ENCODE data around the gene SYT12. TPM values are rescaled to one million over a fixed set of nuclear protein-coding genes. Genes with fewer than 3 reads are reported as not detected.
A peak's percentile ranks its signal among the peaks of the same experiment; 100 is the strongest.

Gene SYT12
- total and polyA plus RNA-seq, 4 donors: 0.47 to 12.1 (median 1.4) TPM

DNA sequence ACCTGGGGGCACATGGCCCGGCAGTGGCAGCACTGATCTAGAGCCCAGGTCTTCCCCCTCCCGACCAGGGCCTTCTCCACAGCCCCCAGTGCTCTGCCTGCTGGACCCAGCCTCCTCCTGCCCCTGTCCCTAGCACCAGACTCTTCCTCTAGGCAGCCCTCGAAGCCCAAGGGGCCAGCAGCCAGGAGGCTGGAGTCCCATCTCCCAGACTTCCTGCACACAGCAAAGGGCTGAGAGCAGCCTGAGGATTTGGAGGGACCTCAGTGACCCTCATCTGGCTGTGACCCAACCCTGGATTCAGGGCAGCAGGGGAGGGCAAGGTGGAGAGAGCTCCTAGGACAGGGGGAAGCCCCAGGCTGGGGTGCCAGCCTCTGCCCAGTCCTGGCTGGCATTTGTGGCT lies 36.7 kb downstream of the SYT12 start:
- Histone ChIP-seq H3K27ac (ENCODE audit: low read depth in 1 of 2, low read length in 2 of 2) (peak overlapping the region; percentile 77 to 84), H3K9me3 (ENCODE audit: control insufficient read depth in 4 of 4, low read length in 3 of 4) (no peaks in the 10 kb centered on the region), H3K27me3 (ENCODE audit: control insufficient read depth in 4 of 4, insufficient read depth in 4 of 4, low read length in 3 of 4) (no peaks in the 10 kb centered on the region), H3K4me3 (ENCODE audit: low read depth in 1 of 3, low read length in 3 of 3) (no peak overlapping the region), H3K36me3 (ENCODE audit: control insufficient read depth in 4 of 4, insufficient read depth in 3 of 4, low read depth in 1 of 4, low read length in 3 of 4) (no peaks in the 10 kb centered on the region), H3K4me1 (ENCODE audit: control insufficient read depth in 4 of 4, insufficient read depth in 4 of 4, low read length in 3 of 4) (peaks cover 15 to 48% (median 35%) of the 10 kb centered on the region in 4 donors), H3K9ac (ENCODE audit: low read depth in 1 of 2, low read length in 2 of 2) (no peak overlapping the region)
- no peak for DNase-seq (ENCODE audit: low spot score)
- TF ChIP-seq NR2F2 (IDR thresholded peaks at IDR 0.05) (no peak), HNF4A (conservative IDR thresholded peaks at IDR 0.05) (no peak), SP1 (IDR thresholded peaks at IDR 0.05) (no peak), YY1 (IDR thresholded peaks at IDR 0.05) (no peak), TAF1 (conservative IDR thresholded peaks at IDR 0.05) (no peak), FOXA1 (IDR thresholded peaks at IDR 0.05) (no peak), RAD21 (IDR thresholded peaks at IDR 0.05) (no peak), HNF4G (IDR thresholded peaks at IDR 0.05) (no peak), EGR1 (IDR thresholded peaks at IDR 0.05; ENCODE audit: low read depth in 2 of 2) (no peak)
- TF ChIP-seq, protein P1, sequence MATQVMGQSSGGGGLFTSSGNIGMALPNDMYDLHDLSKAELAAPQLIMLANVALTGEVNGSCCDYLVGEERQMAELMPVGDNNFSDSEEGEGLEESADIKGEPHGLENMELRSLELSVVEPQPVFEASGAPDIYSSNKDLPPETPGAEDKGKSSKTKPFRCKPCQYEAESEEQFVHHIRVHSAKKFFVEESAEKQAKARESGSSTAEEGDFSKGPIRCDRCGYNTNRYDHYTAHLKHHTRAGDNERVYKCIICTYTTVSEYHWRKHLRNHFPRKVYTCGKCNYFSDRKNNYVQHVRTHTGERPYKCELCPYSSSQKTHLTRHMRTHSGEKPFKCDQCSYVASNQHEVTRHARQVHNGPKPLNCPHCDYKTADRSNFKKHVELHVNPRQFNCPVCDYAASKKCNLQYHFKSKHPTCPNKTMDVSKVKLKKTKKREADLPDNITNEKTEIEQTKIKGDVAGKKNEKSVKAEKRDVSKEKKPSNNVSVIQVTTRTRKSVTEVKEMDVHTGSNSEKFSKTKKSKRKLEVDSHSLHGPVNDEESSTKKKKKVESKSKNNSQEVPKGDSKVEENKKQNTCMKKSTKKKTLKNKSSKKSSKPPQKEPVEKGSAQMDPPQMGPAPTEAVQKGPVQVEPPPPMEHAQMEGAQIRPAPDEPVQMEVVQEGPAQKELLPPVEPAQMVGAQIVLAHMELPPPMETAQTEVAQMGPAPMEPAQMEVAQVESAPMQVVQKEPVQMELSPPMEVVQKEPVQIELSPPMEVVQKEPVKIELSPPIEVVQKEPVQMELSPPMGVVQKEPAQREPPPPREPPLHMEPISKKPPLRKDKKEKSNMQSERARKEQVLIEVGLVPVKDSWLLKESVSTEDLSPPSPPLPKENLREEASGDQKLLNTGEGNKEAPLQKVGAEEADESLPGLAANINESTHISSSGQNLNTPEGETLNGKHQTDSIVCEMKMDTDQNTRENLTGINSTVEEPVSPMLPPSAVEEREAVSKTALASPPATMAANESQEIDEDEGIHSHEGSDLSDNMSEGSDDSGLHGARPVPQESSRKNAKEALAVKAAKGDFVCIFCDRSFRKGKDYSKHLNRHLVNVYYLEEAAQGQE (IDR thresholded peaks at IDR 0.05): no peak
- TF ChIP-seq, protein P2, sequence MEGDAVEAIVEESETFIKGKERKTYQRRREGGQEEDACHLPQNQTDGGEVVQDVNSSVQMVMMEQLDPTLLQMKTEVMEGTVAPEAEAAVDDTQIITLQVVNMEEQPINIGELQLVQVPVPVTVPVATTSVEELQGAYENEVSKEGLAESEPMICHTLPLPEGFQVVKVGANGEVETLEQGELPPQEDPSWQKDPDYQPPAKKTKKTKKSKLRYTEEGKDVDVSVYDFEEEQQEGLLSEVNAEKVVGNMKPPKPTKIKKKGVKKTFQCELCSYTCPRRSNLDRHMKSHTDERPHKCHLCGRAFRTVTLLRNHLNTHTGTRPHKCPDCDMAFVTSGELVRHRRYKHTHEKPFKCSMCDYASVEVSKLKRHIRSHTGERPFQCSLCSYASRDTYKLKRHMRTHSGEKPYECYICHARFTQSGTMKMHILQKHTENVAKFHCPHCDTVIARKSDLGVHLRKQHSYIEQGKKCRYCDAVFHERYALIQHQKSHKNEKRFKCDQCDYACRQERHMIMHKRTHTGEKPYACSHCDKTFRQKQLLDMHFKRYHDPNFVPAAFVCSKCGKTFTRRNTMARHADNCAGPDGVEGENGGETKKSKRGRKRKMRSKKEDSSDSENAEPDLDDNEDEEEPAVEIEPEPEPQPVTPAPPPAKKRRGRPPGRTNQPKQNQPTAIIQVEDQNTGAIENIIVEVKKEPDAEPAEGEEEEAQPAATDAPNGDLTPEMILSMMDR (IDR thresholded peaks at IDR 0.05; ENCODE audit: low read depth, low read length, missing input control): no peak
- TF ChIP-seq, protein P3, sequence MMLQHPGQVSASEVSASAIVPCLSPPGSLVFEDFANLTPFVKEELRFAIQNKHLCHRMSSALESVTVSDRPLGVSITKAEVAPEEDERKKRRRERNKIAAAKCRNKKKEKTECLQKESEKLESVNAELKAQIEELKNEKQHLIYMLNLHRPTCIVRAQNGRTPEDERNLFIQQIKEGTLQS (IDR thresholded peaks at IDR 0.05): no peak
- WGBS: 83% methylated on average over 3 of the region's 3 CpGs

DNA sequence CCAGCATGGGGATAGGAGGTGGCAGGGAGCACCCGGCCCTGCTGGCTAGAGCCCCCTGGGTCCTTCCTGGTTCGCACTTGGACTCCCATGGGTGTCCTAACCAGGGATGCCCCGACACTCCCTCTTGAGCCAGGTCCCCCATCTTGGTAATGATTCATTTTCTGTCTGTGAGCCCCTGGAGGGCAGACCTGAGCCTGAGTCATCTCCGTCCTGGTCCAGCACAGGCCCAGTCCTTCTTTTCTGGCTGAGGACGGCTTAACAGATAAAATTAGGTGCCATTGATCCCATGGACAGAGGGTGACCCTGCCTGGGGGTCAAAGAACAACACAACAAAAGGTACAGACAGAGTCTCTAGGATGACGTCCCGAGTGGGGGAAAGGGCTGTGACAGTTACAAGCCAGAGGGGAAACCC lies 37.2 kb downstream of the SYT12 start:
- Histone ChIP-seq H3K27me3 (ENCODE audit: control insufficient read depth in 4 of 4, insufficient read depth in 4 of 4, low read length in 3 of 4) (no peaks in the 10 kb centered on the region), H3K9ac (ENCODE audit: low read depth in 1 of 2, low read length in 2 of 2) (no peak overlapping the region), H3K4me1 (ENCODE audit: control insufficient read depth in 4 of 4, insufficient read depth in 4 of 4, low read length in 3 of 4) (peaks cover 15 to 45% (median 32%) of the 10 kb centered on the region in 4 donors), H3K27ac (ENCODE audit: low read depth in 1 of 2, low read length in 2 of 2) (peak overlapping the region; percentile 77 to 84), H3K4me3 (ENCODE audit: low read depth in 1 of 3, low read length in 3 of 3) (no peak overlapping the region), H3K9me3 (ENCODE audit: control insufficient read depth in 4 of 4, low read length in 3 of 4) (no peaks in the 10 kb centered on the region), H3K36me3 (ENCODE audit: control insufficient read depth in 4 of 4, insufficient read depth in 3 of 4, low read depth in 1 of 4, low read length in 3 of 4) (no peaks in the 10 kb centered on the region)
- DNase-seq (ENCODE audit: low spot score): no peak
- TF ChIP-seq, protein P1 (IDR thresholded peaks at IDR 0.05): peak; percentile 46
- TF ChIP-seq GABPA (IDR thresholded peaks at IDR 0.05 in 1 of 2, conservative IDR thresholded peaks at IDR 0.05 in 1 of 2) (no peak), JUND (IDR thresholded peaks at IDR 0.05) (peak; percentile 67 to 83), RAD21 (IDR thresholded peaks at IDR 0.05) (peak; percentile 17 to 38), HNF4A (conservative IDR thresholded peaks at IDR 0.05) (peak; percentile 82 to 83), NR2F2 (IDR thresholded peaks at IDR 0.05) (peak; percentile 67), HNF4G (IDR thresholded peaks at IDR 0.05) (peak; percentile 43), SP1 (IDR thresholded peaks at IDR 0.05) (peak; percentile 90), RXRA (IDR thresholded peaks at IDR 0.05) (peak; percentile 97 to 99), TAF1 (conservative IDR thresholded peaks at IDR 0.05) (no peak), YY1 (IDR thresholded peaks at IDR 0.05) (peak; percentile 62)
- TF ChIP-seq, protein P3 (IDR thresholded peaks at IDR 0.05): peak; percentile 29
- TF ChIP-seq, protein P4, sequence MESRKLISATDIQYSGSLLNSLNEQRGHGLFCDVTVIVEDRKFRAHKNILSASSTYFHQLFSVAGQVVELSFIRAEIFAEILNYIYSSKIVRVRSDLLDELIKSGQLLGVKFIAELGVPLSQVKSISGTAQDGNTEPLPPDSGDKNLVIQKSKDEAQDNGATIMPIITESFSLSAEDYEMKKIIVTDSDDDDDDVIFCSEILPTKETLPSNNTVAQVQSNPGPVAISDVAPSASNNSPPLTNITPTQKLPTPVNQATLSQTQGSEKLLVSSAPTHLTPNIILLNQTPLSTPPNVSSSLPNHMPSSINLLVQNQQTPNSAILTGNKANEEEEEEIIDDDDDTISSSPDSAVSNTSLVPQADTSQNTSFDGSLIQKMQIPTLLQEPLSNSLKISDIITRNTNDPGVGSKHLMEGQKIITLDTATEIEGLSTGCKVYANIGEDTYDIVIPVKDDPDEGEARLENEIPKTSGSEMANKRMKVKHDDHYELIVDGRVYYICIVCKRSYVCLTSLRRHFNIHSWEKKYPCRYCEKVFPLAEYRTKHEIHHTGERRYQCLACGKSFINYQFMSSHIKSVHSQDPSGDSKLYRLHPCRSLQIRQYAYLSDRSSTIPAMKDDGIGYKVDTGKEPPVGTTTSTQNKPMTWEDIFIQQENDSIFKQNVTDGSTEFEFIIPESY (IDR thresholded peaks at IDR 0.05): no peak
- TF ChIP-seq, protein P5, sequence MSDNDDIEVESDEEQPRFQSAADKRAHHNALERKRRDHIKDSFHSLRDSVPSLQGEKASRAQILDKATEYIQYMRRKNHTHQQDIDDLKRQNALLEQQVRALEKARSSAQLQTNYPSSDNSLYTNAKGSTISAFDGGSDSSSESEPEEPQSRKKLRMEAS (IDR thresholded peaks at IDR 0.05): peak; percentile 42
- WGBS: 40% methylated on average over 7 of the region's 7 CpGs
